HG03139 (cell line): ENCODE data around the gene COASY.

Source experiments
- ATAC-seq: cut with Tn5 transposase; IDR thresholded peaks from one replicate; pipeline ENCODE4 v1.9.1; 2021; ENCODE audit not compliant: unreplicated experiment

The COASY gene

DNA sequence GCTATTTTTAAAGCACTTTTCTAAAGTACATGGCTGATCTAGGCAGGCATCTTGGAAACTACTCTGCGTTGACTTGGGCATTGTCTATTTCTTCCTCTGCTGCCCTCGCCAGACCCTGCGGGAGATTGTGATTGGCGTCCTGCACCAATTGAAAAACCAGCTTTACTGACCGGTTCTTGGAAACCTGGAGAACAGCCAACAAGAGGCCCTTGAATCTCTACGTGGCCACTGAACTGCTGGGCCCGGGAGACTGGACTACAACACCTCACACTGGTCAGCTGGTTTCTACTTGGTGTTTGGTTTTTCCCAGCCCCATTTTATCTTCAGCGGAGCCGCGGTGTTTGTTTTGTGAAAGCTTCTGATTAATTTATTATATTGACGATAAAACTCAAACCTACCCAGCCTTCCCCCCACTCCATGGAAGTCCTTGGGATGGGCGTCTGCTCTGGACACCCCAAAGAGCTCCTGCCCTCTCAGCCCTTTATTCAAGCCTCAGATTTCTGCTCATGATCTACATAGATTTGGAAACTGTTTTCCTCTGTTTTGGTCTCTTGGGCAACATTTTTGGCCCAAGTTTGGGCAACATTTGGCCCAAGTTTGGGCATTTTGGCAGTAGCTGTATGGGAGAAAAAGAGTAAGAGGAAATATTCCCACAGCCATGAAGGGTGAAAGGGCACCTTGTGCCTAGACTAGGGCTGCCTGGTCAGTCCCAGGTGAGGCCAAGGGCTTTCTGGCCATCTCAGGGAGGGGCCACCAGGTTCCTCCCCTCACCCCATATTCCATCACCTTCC, 9.7 kb downstream of the COASY start:
- ATAC-seq, result no peak

DNA sequence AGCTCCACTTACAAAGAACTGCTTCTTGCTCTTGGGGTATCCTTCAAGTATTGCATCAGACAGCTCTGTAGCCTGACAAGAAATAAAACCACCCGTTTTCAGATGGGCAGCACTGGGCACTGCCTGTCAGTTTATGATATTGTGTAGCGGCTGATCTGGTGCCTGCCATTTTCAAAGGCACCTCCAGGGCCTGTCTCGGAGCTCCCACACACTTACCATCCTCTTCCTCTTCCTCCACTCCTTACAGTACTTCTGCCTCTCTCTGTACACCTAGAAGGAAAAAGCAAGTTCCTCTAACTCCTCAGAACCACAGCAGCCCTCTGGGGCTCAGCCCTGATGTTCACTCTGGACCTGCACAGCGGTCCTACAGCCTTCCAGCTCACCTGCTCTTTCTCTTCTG, 11.1 kb downstream of the COASY start:
- ATAC-seq, result no peak

DNA sequence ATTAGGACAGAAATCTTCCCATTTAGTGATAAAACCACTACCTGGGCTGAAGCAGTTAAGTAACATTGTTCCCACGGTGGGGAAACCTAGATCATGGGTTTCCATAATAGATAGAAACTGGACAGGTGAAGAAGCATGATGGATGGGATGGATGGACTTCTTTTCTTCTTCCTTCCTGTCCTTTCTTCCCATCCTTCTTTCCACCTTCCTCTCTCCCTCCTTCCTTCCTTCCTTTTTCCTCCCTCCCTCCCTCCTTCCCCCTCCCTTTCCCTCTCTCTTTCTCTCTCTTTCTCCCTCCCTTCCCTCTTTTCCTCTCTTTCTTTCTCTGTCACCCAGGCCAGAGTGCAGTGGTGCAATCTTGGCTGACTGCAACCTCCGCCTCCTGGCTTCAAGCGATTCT, 12.5 kb downstream of the COASY start:
- no peak for ATAC-seq

DNA sequence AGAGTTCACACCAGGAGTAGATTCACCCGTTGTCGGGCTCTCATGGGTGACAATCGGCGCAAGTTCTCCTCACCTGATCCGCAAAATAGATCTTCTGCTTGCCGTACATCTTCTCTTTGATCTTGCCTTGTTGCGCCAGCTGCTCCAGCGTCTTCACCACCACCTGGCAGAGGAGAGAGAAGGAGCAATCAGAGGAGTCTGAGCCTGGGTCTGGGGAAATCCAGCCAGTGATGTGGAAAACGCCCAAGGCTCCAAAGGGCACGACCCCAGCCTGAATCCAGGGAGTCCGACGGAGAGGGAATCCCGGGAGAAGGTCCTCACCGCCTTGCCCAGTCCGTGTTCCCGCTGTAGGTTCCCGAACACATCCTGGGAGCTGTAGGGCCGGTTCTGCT, 15.2 kb downstream of the COASY start:
- ATAC-seq, result no peak

DNA sequence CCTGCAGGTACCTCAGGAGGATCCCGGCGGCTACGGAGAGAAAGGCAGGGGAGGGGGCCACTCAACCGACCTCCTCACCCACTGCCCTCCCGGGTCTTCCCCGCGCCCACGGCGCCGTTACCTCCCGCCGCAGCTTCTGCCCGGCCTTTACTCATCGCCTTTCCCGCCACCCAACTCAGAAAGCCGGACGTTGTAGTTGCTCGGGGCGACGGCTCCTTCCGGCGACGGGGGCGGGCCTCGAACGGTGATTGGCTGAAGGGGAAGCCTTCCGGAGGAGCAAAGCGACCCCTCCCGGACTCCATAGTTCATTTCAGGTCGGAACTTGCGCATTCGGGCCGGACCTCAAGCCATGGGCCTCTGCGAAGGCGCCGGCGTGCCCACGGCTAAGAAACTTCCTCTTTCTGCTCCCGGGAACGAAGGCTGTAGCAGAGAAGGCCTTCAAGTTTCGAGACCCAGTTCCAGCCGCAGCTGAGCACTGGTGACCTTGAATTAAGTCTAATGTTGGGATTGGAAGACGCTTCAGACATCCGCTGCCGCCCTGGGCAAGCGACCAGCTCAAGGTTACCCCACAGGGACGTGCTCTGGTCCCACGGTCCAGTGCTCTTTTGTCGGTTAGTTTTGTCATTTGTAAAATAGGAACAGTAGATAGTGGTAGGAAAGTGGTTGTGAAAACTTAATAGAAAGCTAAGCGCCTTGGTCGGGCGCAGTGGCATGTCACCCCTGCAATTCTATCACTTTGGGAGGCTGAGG, 15.8 kb downstream of the COASY start, which contains the start of gene PSMC3IP:
TSS of gene PSMC3IP (minus strand) at position 198 of the 750 bp plus-strand sequence. CDS start at position 155, 43 bp downstream.
- ATAC-seq, result peak; percentile 56

DNA sequence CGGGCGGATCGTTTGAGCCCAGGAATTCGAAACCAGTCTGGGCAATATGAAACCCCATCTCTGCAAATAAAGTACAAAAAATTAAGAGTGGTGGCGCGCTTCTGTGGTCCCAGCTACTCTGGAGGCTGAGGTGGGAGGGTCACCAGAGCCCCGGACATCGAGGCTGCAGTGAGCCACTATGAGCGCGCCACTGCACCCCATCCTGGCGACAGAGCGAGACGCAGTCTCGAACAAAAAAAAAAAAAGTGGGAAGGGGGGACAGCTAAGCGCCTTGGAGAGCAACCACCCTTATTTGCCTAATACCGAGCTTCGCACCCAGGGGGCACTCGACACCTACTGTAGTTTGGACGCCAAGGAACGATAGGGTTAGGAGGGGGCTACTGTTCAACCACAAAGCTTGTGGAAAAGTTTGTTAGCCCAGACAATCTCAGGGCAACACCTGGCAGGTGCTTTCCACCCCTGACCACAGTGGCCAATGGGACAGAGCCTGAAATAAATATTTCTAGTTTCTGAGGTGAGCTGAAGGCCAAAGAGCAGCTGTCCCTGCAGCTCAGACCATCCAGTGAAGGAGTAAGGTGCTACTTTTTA, 16.4 kb downstream of the COASY start:
- ATAC-seq, result no peak

DNA sequence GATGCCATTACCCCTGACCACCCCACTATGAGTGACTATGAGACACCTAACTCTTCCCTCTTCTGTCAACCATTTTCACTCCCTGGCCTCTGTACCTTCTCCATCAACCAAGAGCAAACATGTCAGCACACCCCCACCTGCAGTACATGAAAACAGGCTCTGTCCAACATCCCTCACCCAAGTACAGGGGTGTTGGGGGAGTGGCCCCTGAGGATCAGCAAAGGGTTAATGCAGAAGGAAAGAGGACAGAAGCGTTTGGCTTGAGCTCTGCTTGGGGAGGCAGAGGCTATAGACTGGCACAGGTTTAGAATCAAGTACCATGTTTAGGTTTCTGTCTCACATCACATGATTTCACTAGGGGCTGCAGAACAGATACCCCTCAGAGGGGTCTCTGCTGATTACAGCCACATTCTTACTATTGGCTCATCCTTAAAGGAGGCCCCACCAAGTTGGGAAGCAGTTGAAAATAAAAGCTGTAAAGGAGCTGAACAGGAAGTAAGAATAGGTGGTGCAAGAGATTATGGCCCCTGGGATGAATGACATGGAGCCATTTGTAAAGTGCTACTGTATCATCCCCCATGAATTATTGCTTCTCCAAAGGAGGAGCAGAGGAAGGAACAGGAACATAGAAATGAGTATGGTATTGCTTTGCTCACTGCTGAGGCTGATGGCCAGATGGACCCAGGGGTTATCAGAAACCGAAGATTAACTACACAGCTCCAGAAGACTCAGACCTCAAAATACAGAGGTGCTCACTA, 18.0 kb downstream of the COASY start:
- no peak for ATAC-seq

DNA sequence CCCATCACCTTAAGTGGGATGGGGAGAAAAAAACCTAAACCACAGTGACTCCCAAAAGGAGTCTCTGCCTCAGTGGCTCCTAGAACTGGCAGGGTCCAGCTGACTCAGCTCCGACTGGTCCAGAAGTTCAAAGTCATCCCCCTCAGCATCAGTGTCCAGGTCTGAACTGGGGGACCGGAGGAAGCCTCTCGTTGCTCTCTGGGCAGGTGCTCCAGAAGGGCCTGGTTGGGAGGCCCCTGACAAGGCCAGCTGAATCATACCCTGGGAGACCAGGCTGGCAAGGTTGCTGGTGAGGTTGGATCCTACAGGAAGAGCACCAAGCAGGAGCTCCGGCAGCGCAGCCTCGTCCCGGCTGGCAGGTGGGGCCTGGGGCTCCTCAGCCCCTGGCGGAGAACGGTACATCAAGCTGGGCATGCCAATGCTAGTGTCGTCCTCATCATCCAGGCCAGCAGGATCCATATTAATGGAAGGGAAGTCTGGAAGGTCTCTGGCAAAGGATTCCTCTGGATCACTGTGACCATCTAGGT, 19.9 kb downstream of the COASY start:
- no peak for ATAC-seq

DNA sequence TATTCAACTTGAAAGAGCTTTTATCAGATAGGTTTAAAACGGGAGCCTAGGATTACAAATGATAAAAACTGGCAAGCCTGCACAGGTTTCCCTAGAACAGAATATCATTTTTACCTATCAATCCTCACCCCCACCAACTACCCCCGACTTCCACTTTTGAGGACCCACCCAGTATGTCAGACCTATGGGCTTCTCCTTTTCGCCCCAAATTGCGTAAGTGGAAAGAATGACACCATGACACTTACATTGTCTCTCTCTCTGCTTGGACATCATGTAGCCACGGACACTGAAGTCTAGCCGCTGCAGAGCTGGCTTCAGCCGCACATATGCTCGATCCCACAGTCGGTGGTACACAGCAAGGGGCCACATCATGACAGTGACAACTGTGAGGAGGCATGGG, 22.9 kb downstream of the COASY start:
- no peak for ATAC-seq

DNA sequence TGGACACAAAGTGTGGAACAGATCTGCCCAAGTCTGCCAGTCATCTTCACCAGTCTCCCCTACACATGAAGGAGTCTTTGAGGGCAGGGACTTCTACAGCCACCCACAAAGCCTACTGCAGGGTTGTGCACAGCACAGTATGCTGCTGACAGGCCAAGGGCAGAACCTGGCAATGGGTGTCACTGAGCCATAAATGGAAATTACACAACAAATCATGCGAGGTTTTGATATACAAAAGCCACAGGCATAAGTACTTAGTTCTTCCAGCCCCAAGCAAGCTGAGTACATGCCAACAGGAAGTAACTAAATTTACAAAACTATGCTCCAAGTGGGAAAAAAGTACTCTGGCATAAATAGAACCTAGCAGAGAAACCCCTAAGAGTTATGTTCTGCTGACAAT, 23.4 kb downstream of the COASY start:
- no peak for ATAC-seq

DNA sequence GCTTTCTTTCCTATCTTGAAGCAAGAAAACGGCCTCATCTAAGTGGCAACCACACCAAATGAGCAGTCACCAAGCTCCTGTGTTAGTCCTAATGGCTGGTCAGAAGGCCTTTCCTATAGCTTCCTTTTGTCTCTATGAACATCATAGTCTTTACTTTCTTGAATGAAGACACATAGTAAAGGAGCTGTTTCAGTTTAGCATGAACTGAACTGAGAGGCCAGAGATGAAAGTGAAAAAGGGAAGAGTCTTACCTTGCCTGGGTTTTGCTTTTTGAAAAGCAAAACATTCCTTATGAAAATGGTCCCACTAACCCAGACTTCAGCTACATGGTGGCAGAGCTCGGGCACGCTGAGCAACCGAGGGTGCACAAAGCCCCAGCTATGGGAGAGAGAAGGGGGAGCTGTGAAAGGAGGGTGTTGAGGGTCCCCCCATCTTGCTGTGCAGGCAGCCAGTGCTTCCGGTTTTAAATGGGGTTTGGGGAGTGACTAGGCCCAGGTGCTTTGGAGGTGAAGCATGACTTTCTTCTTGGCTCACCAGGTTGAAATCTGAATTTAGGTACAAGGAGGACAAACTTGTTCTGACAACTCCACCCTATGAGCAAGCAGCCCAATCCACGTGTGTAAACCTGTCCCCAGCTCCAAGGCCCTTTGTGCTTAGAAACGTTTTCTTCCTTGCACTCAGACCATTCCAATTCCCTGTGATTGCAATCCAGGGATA, 24.7 kb downstream of the COASY start:
- no peak for ATAC-seq

DNA sequence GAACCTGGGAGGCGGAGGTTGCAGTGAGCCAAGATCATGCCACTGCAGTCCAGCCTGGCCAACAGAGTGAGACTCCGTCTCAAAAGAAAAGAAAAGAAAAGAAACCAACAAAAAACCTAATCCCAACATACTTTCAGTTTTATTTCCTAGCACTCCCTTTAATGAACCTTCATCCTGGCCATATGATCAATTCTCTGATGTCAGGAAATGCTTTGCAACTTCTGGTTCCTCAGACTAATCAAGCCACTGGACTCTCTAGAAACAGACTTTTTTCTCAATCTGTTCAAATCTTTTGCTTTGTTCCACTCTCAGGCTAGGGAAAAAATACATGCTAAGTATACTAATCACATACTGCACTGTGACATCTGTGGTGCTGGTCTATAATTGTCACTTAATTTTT, 28.9 kb downstream of the COASY start:
- no peak for ATAC-seq

DNA sequence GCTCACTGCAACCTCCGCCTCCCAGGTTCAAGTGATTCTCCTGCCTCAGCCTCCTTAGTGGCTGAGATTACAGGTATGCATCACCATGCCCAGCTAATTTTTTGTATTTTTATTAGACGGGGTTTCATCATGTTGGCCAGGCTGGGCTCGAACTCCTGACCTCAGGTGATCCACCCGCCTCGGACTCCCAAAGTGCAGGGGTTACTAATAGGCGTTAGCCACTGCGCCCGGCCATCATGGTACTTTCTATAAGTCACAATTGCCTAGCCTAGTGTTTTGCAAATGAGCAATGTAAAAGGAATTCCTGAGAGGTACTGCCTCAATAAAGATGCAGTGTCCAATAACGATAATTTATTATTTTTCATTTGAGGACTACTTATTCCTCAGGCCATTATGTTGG, 29.5 kb downstream of the COASY start:
- ATAC-seq, result no peak

DNA sequence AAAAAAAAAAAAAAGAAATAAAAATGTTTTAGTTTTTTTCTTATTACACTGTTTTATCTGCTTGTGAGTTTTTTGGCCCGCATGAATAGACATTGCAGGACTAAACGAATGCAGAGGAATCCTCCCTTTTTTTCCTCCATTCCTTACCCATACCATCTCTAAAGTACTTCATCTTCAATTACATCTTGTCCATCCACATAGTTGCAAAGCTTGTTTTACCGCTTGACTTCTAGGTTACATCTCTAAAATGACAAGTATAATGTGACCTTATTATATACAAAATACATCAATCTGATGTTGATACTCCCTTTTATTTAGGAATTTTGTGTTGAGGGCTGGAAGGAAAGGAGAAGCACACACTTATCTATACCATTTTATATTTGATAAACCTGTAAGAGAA, 34.4 kb downstream of the COASY start:
- ATAC-seq, result no peak

DNA sequence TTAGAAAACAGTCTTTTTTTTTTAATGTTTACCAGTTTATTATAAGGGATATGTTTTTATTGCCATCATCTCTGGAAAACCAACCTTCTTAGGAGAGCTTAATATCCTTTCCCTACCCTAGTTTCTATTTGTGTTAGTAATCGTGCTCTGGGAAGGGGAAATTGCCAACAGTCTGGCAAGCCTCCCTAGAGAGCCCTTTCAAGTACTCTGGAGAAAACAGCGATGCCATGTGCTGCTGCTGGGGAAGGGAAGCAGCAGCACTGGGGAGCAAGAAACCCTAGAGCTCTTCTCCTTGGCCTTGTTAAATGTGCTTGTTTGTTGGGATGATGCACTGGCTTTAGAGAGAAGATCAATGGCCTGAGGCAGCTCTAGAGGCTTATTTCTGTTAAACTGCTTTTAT, 37.0 kb downstream of the COASY start:
- ATAC-seq, result no peak

DNA sequence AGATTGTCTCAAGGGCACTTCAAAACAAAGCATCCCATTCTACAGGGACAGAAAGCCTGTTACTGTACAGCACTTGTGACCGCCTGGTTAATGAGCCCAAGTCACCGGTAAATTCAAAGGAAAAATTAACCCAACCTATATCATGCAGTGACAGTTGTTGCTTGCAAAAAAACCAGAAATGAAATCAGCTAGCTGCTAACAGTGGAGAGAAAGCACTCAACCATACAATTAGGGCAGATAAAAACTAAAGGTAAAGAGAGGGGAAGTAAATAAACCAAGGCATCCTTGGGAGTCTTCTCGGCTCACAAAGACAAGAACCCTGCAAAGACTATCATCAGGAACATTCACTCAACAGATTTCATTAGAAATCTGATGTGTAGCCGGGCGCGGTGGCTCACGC, 41.4 kb downstream of the COASY start:
- ATAC-seq, result no peak

DNA sequence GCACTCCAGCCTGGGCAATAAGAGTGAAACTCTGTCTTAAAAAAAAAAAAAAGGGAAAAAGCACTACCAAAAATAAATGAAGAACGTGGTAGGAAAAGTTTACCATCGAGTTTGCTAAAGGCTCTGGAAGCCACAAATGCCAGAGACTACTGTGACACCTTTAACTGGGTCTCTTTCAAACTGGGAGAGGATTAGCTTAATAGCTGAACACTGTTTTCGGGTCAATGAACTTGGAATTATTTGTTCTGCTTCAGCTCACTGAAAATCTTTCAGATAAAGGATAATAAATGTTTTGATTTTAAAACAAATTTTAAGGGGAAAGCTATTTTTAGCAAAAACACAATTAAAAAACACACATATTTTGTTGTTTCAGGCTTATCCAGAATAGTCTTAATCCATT, 45.8 kb downstream of the COASY start:
- no peak for ATAC-seq

DNA sequence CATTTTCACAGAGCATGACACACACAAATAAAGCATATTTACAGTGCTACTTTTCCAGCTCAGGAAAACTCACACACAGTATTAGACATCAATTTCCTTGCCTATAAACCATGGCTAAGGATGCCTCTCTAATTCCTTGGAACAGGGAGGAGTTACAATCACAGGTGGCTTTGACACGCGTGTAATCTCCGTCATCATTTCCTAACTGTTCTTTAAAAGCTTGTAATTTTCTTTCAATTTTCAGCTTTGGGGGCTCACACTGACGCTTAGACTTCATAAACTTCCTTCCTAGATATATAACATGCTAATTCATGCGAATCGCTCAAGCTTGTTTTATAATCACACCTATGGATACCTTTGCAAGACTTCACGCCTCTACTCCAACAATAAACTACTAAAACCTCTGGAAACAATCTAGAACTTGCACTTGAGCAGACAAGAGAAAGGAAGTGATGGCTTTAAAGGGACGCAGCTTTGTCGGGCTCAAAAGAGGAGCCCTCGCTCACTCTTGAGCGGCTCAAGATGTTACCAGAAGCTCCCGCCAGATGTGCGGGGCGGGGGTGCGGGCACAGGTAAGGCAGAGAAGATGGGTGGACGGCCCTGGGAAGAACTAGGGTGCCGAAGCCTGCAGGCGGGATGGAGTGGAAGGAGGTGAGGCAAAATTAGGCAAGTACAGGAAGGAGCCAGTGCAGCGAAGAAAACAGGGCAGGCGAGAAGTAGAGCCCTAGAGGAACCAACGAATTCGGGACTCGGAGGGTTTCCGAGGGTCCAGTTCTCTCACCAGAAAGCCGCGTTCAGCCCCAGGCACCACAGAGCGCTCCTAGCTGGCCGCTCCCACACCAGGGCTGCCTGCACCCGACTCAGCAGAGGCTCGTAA, 46.6 kb downstream of the COASY start:
- ATAC-seq, result peak; percentile 24

DNA sequence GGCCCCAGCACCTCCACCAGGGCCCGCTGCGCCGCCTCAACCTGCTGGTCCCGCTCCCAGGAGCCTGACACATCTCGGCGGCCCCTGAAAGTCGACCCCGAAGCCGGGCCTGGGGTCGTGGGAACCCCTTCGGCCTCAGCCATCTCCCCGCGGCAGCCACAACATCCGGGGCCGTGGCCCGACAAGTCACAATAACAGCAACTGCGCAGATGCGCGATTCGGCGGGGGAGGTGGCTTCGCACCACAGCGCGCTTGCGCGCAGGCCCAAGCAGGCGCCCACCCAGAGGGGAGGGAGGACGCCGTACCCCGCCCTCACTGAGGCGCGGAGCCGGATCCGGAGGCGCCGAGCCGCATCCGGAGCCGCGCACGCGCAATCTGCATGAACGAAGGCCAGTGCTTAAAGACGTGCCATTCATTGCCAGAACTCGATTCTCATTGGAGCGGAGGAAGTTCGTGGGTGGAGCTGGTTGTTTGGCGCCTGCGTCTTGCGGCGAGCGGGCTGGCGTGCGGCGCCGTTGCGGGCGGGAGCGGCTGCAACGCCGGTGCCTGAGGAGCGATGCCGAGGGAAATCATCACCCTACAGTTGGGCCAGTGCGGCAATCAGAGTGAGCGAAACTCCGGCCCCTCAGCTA, 47.4 kb downstream of the COASY start, which contains the start of the genes RETREG3 and TUBG1:
TSS of gene RETREG3 (minus strand) at position 193 of the 632 bp plus-strand sequence. CDS start at position 143, 50 bp downstream.
TSS of gene TUBG1 (plus strand) at position 502 of the 632 bp plus-strand sequence. CDS start at position 557, 55 bp downstream.
- ATAC-seq, result peak; percentile 77
